Measurements from ENCODE around the gene SLIT3.

Gene SLIT3

GRCh38 chr5:169190849-169191248 lies 110.1 kb downstream of the SLIT3 start (continued):
- TF ChIP-seq ZNF148 (tag by site-specific recombination; IDR thresholded peaks at IDR 0.05; ENCODE audit: borderline replicate concordance): no peak

- ChIA-PET POLR2A (no interaction called here), CTCF (no interaction called here)
- Histone ChIP-seq H3K4me3 (ENCODE audit: low read depth, low read length) (no peak overlapping the region), H3K27ac (ENCODE audit: extremely low read depth, low read depth, low read length) (no peak overlapping the region), H3K4me1 (ENCODE audit: control insufficient read depth, insufficient read depth, low read length) (no peaks in the 10 kb centered on the region), H3K36me3 (ENCODE audit: control insufficient read depth in 2 of 2, insufficient read depth in 1 of 2, low read length in 2 of 2) (no peaks in the 10 kb centered on the region), H3K9me3 (ENCODE audit: control insufficient read depth, insufficient read depth, low read depth, low read length) (no peaks in the 10 kb centered on the region)
- TF ChIP-seq ZFP3 (tag by site-specific recombination; IDR thresholded peaks at IDR 0.05; ENCODE audit: low read depth): no peak
- no peak for TF ChIP-seq ZNF654 (tag by site-specific recombination; IDR thresholded peaks at IDR 0.05; ENCODE audit: low read depth)
- TF ChIP-seq OSR2 (tag by site-specific recombination; IDR thresholded peaks at IDR 0.05): no peak
- no peak for TF ChIP-seq ZSCAN4 (tag by site-specific recombination; IDR thresholded peaks at IDR 0.05)
- TF ChIP-seq ZNF132 (tag by site-specific recombination; IDR thresholded peaks at IDR 0.05; ENCODE audit: borderline replicate concordance): no peak
- TF ChIP-seq ZNF610 (tag by site-specific recombination; IDR thresholded peaks at IDR 0.05; ENCODE audit: borderline replicate concordance): no peak
- no peak for TF ChIP-seq ZNF473 (tag by site-specific recombination; IDR thresholded peaks at IDR 0.05)
- TF ChIP-seq ZEB2 (tag by site-specific recombination; IDR thresholded peaks at IDR 0.05): no peak
- TF ChIP-seq ZNF785 (tag by site-specific recombination; IDR thresholded peaks at IDR 0.05): no peak
- no peak for TF ChIP-seq ZNF747 (tag by site-specific recombination; IDR thresholded peaks at IDR 0.05)
- no peak for TF ChIP-seq ZNF701 (tag by site-specific recombination; IDR thresholded peaks at IDR 0.05)
- no peak for TF ChIP-seq ZNF404 (tag by site-specific recombination; IDR thresholded peaks at IDR 0.05)
Observed at GRCh38 chr5:169185626-169186025, 115.3 kb downstream of the SLIT3 start.

- Histone ChIP-seq H3K36me3 (ENCODE audit: control insufficient read depth in 2 of 2, insufficient read depth in 1 of 2, low read length in 2 of 2) (no peaks in the 10 kb centered on the region), H3K9me3 (ENCODE audit: control insufficient read depth, insufficient read depth, low read depth, low read length) (no peaks in the 10 kb centered on the region), H3K27ac (ENCODE audit: extremely low read depth, low read depth, low read length) (no peak overlapping the region), H3K4me1 (ENCODE audit: control insufficient read depth, insufficient read depth, low read length) (no peaks in the 10 kb centered on the region), H3K4me3 (ENCODE audit: low read depth, low read length) (no peak overlapping the region)
- TF ChIP-seq INSM2 (tag by site-specific recombination; IDR thresholded peaks at IDR 0.05) (no peak), ZNF148 (tag by site-specific recombination; IDR thresholded peaks at IDR 0.05; ENCODE audit: borderline replicate concordance) (no peak), ZNF768 (tag by site-specific recombination; IDR thresholded peaks at IDR 0.05) (no peak), ZNF629 (tag by site-specific recombination; IDR thresholded peaks at IDR 0.05) (no peak)
- CTCF ChIA-PET: no interaction called here
- POLR2A ChIA-PET: no interaction called here
Observed at GRCh38 chr5:169183576-169183975, 117.4 kb downstream of the SLIT3 start.
